IMR-90 (cell line): ENCODE results near the gene NPFFR1. TPM values are rescaled to one million over a fixed set of nuclear protein-coding genes. Genes with fewer than 3 reads are reported as not detected.

Experiments used
- ATAC-seq: fragments of 200-7000 bp; cut with Tn5 transposase; 2 replicates; pipeline ENCODE4 v1.9.1; 2020; ENCODE audit warnings: low read depth, mild to moderate bottlenecking, moderate library complexity
- BruUV-seq: library from RNA; stranded (reverse); fragments of 400-500 nt; replicated peaks from 2 replicates; lab custom pipeline; 2021; lab: Mats Ljungman, UMichigan
- CTCF ChIA-PET: fragments of 300-600 bp; formaldehyde crosslinking; extraction: SDS; loops from one replicate; lab custom pipeline; 2021; ENCODE audit warnings: antibody characterized with exemption; lab: Yijun Ruan, JAX
- POLR2A ChIA-PET: fragments of 300-600 bp; sonication (Branson Sonifier 250); formaldehyde crosslinking; loops from one replicate; lab custom pipeline; 2022; ENCODE audit warnings: antibody characterized with exemption; ENCODE audit not compliant: unreplicated experiment; lab: Charles Lee
- DNase-seq: peaks from one replicate; pipeline ENCODE4 v3.0.0; 2013
- H2AFZ ChIP-seq: replicated peaks from 2 replicates; pipeline ENCODE3; 2013; ENCODE audit warnings: low read length, mild to moderate bottlenecking; ENCODE audit not compliant: poor library complexity
- H2AK5ac ChIP-seq: 2 replicates; pipeline ENCODE4 v1.6.1; 2013; ENCODE audit warnings: low read depth, low read length, inconsistent platforms
- H2AK9ac ChIP-seq: replicated peaks from 2 replicates; pipeline ENCODE3; 2013; ENCODE audit warnings: mild to moderate bottlenecking, low read depth, low read length, moderate library complexity; ENCODE audit not compliant: poor library complexity
- H2BK120ac ChIP-seq: 2 replicates; pipeline ENCODE4 v1.6.1; 2013; ENCODE audit warnings: low read depth, low read length, inconsistent platforms
- H2BK15ac ChIP-seq: 3 replicates; pipeline ENCODE4 v1.6.1; 2013; ENCODE audit warnings: low read depth, low read length, inconsistent platforms
- H2BK20ac ChIP-seq: 2 replicates; pipeline ENCODE4 v1.6.1; 2013; ENCODE audit warnings: low read depth, mild to moderate bottlenecking, inconsistent platforms, low read length, moderate library complexity
- H2BK5ac ChIP-seq: 2 replicates; pipeline ENCODE4 v1.6.1; 2013; ENCODE audit warnings: mild to moderate bottlenecking, low read depth, low read length, inconsistent platforms; ENCODE audit not compliant: poor library complexity, severe bottlenecking
- H3K14ac ChIP-seq: replicated peaks from 2 replicates; pipeline ENCODE4 v1.6.1; 2013; ENCODE audit warnings: low read depth, low read length, inconsistent platforms
- H3K18ac ChIP-seq: 2 replicates; pipeline ENCODE4 v1.6.1; 2013; ENCODE audit warnings: low read depth, low read length, control low read depth
- H3K23ac ChIP-seq: 2 replicates; pipeline ENCODE4 v1.6.1; 2013; ENCODE audit warnings: low read depth, low read length, inconsistent platforms
- H3K27ac ChIP-seq: 2 replicates; pipeline ENCODE4 v1.5.1; 2013; ENCODE audit warnings: mild to moderate bottlenecking, control low read depth, low read length; ENCODE audit not compliant: insufficient read depth
- H3K27me3 ChIP-seq: 2 replicates; pipeline ENCODE4 v1.6.1; 2013; ENCODE audit warnings: low read length; ENCODE audit not compliant: control insufficient read depth, insufficient read depth
- H3K36me3 ChIP-seq: 2 replicates; pipeline ENCODE4 v1.6.1; 2013; ENCODE audit warnings: low read length, mixed read lengths; ENCODE audit not compliant: control insufficient read depth, insufficient read depth
- H3K4ac ChIP-seq: 2 replicates; pipeline ENCODE4 v1.6.1; 2013; ENCODE audit warnings: low read depth, low read length, inconsistent platforms
- H3K4me1 ChIP-seq: 2 replicates; pipeline ENCODE4 v1.6.1; 2013; ENCODE audit warnings: low read length, mixed read lengths; ENCODE audit not compliant: control insufficient read depth, insufficient read depth
- H3K4me2 ChIP-seq: 2 replicates; pipeline ENCODE4 v1.6.1; 2013; ENCODE audit warnings: low read depth, mild to moderate bottlenecking, control low read depth, low read length, moderate library complexity
- H3K4me3 ChIP-seq: 2 replicates; pipeline ENCODE4 v1.5.1; 2013; ENCODE audit warnings: low read depth, mild to moderate bottlenecking, control low read depth, low read length, moderate library complexity; ENCODE audit not compliant: insufficient read depth
- H3K56ac ChIP-seq: 2 replicates; pipeline ENCODE4 v1.6.1; 2013; ENCODE audit warnings: low read length, inconsistent platforms; ENCODE audit not compliant: insufficient read depth; ENCODE audit errors: extremely low read depth
- H3K79me1 ChIP-seq, 2 experiments: 2 replicates each; pipeline ENCODE4 v1.6.1; 2013; ENCODE audit warnings: low read length in 2 of 2, inconsistent platforms in 1 of 2, low read depth in 1 of 2
- H3K9ac ChIP-seq: 2 replicates; pipeline ENCODE4 v1.6.1; 2013; ENCODE audit warnings: low read depth, low read length, control low read depth
- H3K9me1 ChIP-seq: 2 replicates; pipeline ENCODE4 v1.6.1; 2013; ENCODE audit warnings: low read length, inconsistent platforms; ENCODE audit not compliant: insufficient read depth
- H3K9me3 ChIP-seq: 2 replicates; pipeline ENCODE4 v1.6.1; 2013; ENCODE audit warnings: low read length; ENCODE audit not compliant: control insufficient read depth, insufficient read depth
- H4K20me1 ChIP-seq: 2 replicates; pipeline ENCODE4 v1.6.1; 2013; ENCODE audit warnings: low read length, inconsistent platforms; ENCODE audit not compliant: insufficient read depth
- H4K5ac ChIP-seq: 2 replicates; pipeline ENCODE4 v1.6.1; 2013; ENCODE audit warnings: mild to moderate bottlenecking, low read depth, low read length, control low read depth
- H4K8ac ChIP-seq, 2 experiments: 2 replicates each; pipeline ENCODE4 v1.6.1; 2013; ENCODE audit warnings: low read depth in 2 of 2, low read length in 2 of 2, control low read depth in 1 of 2, inconsistent platforms in 1 of 2
- H4K91ac ChIP-seq: 2 replicates; pipeline ENCODE4 v1.6.1; 2013; ENCODE audit warnings: low read depth, low read length, inconsistent platforms; ENCODE audit not compliant: insufficient read depth
- CEBPB ChIP-seq: IDR thresholded peaks from 2 replicates; pipeline ENCODE4 v1.6.1; 2012; ENCODE audit warnings: low read depth, low read length, improper control_type of control experiment
- FOS ChIP-seq: fragments of 150-350 bp; IDR thresholded peaks from 2 replicates; pipeline ENCODE4 v1.6.1; 2016; ENCODE audit warnings: low read depth, low read length
- MAZ ChIP-seq: IDR thresholded peaks from 2 replicates; pipeline ENCODE4 v1.6.1; 2012; ENCODE audit warnings: low read depth, mild to moderate bottlenecking, low read length, improper control_type of control experiment, moderate library complexity, borderline replicate concordance
- NFE2L2 ChIP-seq: fragments of 150-350 bp; IDR thresholded peaks from 2 replicates; pipeline ENCODE4 v1.6.1; 2016; ENCODE audit warnings: low read depth, mild to moderate bottlenecking, low read length
- RAD21 ChIP-seq: IDR thresholded peaks from 2 replicates; pipeline ENCODE4 v1.6.1; 2012; ENCODE audit warnings: low read length, improper control_type of control experiment
- RCOR1 ChIP-seq: IDR thresholded peaks from 2 replicates; pipeline ENCODE4 v1.6.1; 2012; ENCODE audit warnings: mild to moderate bottlenecking, low read length, improper control_type of control experiment; ENCODE audit not compliant: insufficient replicate concordance
- SMC3 ChIP-seq: fragments of 150-350 bp; IDR thresholded peaks from 2 replicates; pipeline ENCODE4 v1.6.1; 2016; ENCODE audit warnings: low read depth, mild to moderate bottlenecking, antibody characterized with exemption, low read length, moderate library complexity
- USF2 ChIP-seq: fragments of 150-350 bp; IDR thresholded peaks from 2 replicates; pipeline ENCODE4 v1.6.1; 2017; ENCODE audit warnings: mild to moderate bottlenecking, antibody characterized with exemption, low read length, low read depth
- WGBS, 2 experiments: methylation state at CpG; one replicate each; pipeline versions ENCODE4 v1.1.5 to v1.1.7; 2013; ENCODE audit warnings: missing lambda C conversion rate in 2 of 2; ENCODE audit not compliant: insufficient read length in 1 of 2; ENCODE audit errors: extremely low coverage in 2 of 2; 5-methylcytosine and 5-hydroxymethylcytosine counted together
- dilution Hi-C: fragments of 300-500 bp; cut with HindIII; formaldehyde crosslinking; loops from one replicate; pipeline ENCODE4 v1.14.3; 2018; ENCODE audit warnings: low sequenced_read_pairs; ENCODE audit not compliant: unreplicated experiment
- in situ Hi-C: fragments of 300-500 bp; cut with MboI; formaldehyde crosslinking; loops from 3 replicates; pipeline ENCODE4 v1.14.3; 2019; ENCODE audit warnings: low sequenced_read_pairs, inconsistent platforms, mixed read lengths
- intact Hi-C: fragments of 100-400 bp; cut with micrococcal nuclease; formaldehyde crosslinking; loops from 2 replicates; pipeline ENCODE4 v1.10.0; 2022
- polyA plus RNA-seq, 3 experiments: library from polyadenylated mRNA; depleted of rRNA; stranded (reverse); fragments of >200 nt; gene quantifications; 2 replicates each; pipeline ENCODE4 v1.2.3, GENCODE V29; 2012; ENCODE audit warnings: low replicate concordance in 1 of 3
- total RNA-seq: library from RNA; depleted of rRNA; stranded (reverse); fragments of >200 nt; gene quantifications from 2 replicates; pipeline ENCODE4 v1.2.3, GENCODE V29; 2012

Gene NPFFR1
- total and polyA plus RNA-seq, 2 of the 4 experiments (the other 2 are of a cell fraction) = not detected

GRCh38 chr10:70331486-70332268, 47.9 kb upstream of the NPFFR1 start (continued):
- no peak for TF ChIP-seq CEBPB
- TF ChIP-seq SMC3 = 0 out of 2 replicates have a peak, but pooled peaks have one; percentile 8
- TF ChIP-seq RCOR1 = no peak

- Histone ChIP-seq H3K27me3 (no peaks in the 10 kb centered on the region), H3K9me3 (no peaks in the 10 kb centered on the region; the same call in 1 of the 2 replicates), H4K5ac (no peak overlapping the region), H2AK9ac (no peak overlapping the region), H2BK5ac (no peak overlapping the region), H2AFZ (peak overlapping the region; percentile 51), H2BK20ac (no peak overlapping the region), H2BK15ac (no peak overlapping the region), H3K4ac (peak overlapping the region; percentile 22; the same call in 1 of the 2 replicates), H3K4me2 (no peak overlapping the region), H3K79me1 (no peaks in the 10 kb centered on the region; a peak in 1 of 4 replicates), H2AK5ac (peak overlapping the region; percentile 23), H3K27ac (no peak overlapping the region), H3K9ac (no peak overlapping the region), H3K56ac (no peak overlapping the region), H4K20me1 (peaks cover 11% of the 10 kb centered on the region; the same call in 1 of the 2 replicates), H2BK120ac (no peak overlapping the region), H3K18ac (no peak overlapping the region), H3K4me3 (no peak overlapping the region), H3K4me1 (peaks cover 9% of the 10 kb centered on the region), H3K9me1 (peaks cover 7% of the 10 kb centered on the region), H3K23ac (no peak overlapping the region), H3K14ac (no peak overlapping the region), H3K36me3 (no peaks in the 10 kb centered on the region), H4K91ac (peak overlapping the region; percentile 19; the same call in 1 of the 2 replicates), H4K8ac (peak overlapping the region in 1 of 2 experiments; percentile 74; a peak in 2 of 4 replicates)
- no CpG with 5 or more reads among the region's 2 CpGs for WGBS, 2 experiments
- no TSS peak for BruUV-seq
- intact Hi-C loops = loop anchor here (1.0 kb wide), 1 partner anchor 110 kb away; no protein-coding TSS in a partner anchor
- in situ Hi-C loops = no loop called here
- DNase-seq = no peak
- TF ChIP-seq FOS = no peak
- TF ChIP-seq CEBPB = no peak
- TF ChIP-seq USF2 = no peak
- TF ChIP-seq MAZ = no peak
- TF ChIP-seq NFE2L2 = no peak
- no peak for TF ChIP-seq RAD21
- ATAC-seq = no peak
- CTCF ChIA-PET = no interaction called here
- POLR2A ChIA-PET = no interaction called here
- dilution Hi-C loops = no loop called here
Observed at GRCh38 chr10:70331160-70331485, 47.3 kb upstream of the NPFFR1 start.
